ENCODE measurements around the gene SLCO2B1. TPM values are rescaled to one million over a fixed set of nuclear protein-coding genes. Genes with fewer than 3 reads are reported as not detected.

Gene SLCO2B1
- total and polyA plus RNA-seq, 2 of the 8 experiments (the other 6 are each of a cell fraction or from before 2014, with no cell fraction given) = 0.03 TPM; not detected in 1

DNA sequence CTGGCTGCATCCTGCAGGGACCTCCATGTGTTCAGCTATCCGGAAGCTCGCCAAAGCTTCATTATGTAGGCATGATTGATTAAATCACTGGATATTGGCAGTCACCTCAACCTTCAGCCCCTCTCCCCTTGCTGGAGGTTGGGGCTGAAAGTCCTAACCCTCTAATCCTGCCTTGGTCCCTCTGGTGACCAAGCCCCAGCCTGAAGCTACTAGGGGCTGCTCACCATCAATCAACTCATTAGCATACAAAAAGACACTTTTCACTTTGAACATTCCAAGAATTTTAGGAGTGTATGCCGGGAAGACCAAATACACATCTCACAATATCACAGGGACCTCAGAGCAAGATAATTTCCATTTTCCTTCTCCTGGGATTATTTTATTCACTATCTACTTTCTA, 50.9 kb downstream of the SLCO2B1 start (continued):
- TF ChIP-seq BRCA1 (IDR thresholded peaks at IDR 0.05; ENCODE audit: low read depth, low read length) = no peak

All from H1 (cell line).